KOPT-K1 (cell line): ENCODE measurements around the gene ZFP1.

ENCODE experiments used
- H3K27ac ChIP-seq: fragments of 200-600 bp; sonication (generic); 2 replicates; pipeline ENCODE4 v1.5.1; 2016; ENCODE audit warnings: antibody characterized with exemption, mild to moderate bottlenecking, low read depth, low read length; ENCODE audit not compliant: poor library complexity, severe bottlenecking
- H3K36me3 ChIP-seq: fragments of 200-600 bp; sonication (generic); 2 replicates; pipeline ENCODE4 v1.5.1; 2017; ENCODE audit warnings: antibody characterized with exemption, mild to moderate bottlenecking, low read length, moderate library complexity; ENCODE audit not compliant: insufficient read depth
- H3K9me3 ChIP-seq: fragments of 200-600 bp; sonication (generic); 2 replicates; pipeline ENCODE4 v1.5.1; 2017; ENCODE audit warnings: antibody characterized with exemption, low read length, mild to moderate bottlenecking; ENCODE audit not compliant: insufficient read depth, poor library complexity, severe bottlenecking

The ZFP1 gene

GRCh38 chr16:75175074-75175473, 26.8 kb downstream of the ZFP1 start:
- Histone ChIP-seq H3K27ac (no peak overlapping the region), H3K9me3 (peaks cover 80% of the 10 kb centered on the region), H3K36me3 (peaks cover 27% of the 10 kb centered on the region)

GRCh38 chr16:75176926-75177325, 28.6 kb downstream of the ZFP1 start:
- no peak overlapping the region for H3K27ac ChIP-seq
- H3K9me3 ChIP-seq = peaks cover 62% of the 10 kb centered on the region

GRCh38 chr16:75179208-75179607, 30.9 kb downstream of the ZFP1 start:
- H3K9me3 ChIP-seq = peaks cover 39% of the 10 kb centered on the region

More at GRCh38 chr16:75176926-75177325, 28.6 kb downstream of the ZFP1 start:
- H3K36me3 ChIP-seq = peaks cover 9% of the 10 kb centered on the region; the same call in 1 of the 2 replicates

GRCh38 chr16:75181630-75182029, 33.3 kb downstream of the ZFP1 start:
- peaks cover 16% of the 10 kb centered on the region for H3K9me3 ChIP-seq
- no peak overlapping the region for H3K27ac ChIP-seq
- H3K36me3 ChIP-seq = no peaks in the 10 kb centered on the region

More at GRCh38 chr16:75179208-75179607, 30.9 kb downstream of the ZFP1 start:
- Histone ChIP-seq H3K27ac (no peak overlapping the region), H3K36me3 (no peaks in the 10 kb centered on the region)

- no peaks in the 10 kb centered on the region for H3K9me3 ChIP-seq
- no peak overlapping the region for H3K27ac ChIP-seq
- H3K36me3 ChIP-seq = no peaks in the 10 kb centered on the region
These were observed 40.6 kb downstream of the ZFP1 start for GRCh38 chr16:75188832-75189477.

GRCh38 chr16:75189638-75190245, 41.4 kb downstream of the ZFP1 start:
- Histone ChIP-seq H3K36me3 (no peaks in the 10 kb centered on the region), H3K9me3 (no peaks in the 10 kb centered on the region), H3K27ac (no peak overlapping the region)

- Histone ChIP-seq H3K36me3 (no peaks in the 10 kb centered on the region), H3K27ac (no peak overlapping the region), H3K9me3 (no peaks in the 10 kb centered on the region)
These were observed 44.4 kb downstream of the ZFP1 start for GRCh38 chr16:75192606-75193264.

GRCh38 chr16:75193265-75193650, 44.9 kb downstream of the ZFP1 start:
- Histone ChIP-seq H3K36me3 (no peaks in the 10 kb centered on the region), H3K9me3 (no peaks in the 10 kb centered on the region), H3K27ac (no peak overlapping the region)

GRCh38 chr16:75193730-75194444, 45.6 kb downstream of the ZFP1 start:
- H3K27ac ChIP-seq = no peak overlapping the region
- no peaks in the 10 kb centered on the region for H3K36me3 ChIP-seq
- H3K9me3 ChIP-seq = no peaks in the 10 kb centered on the region

- Histone ChIP-seq H3K36me3 (no peaks in the 10 kb centered on the region), H3K9me3 (no peaks in the 10 kb centered on the region), H3K27ac (no peak overlapping the region)
These were observed 47.8 kb downstream of the ZFP1 start for GRCh38 chr16:75195811-75196790.

- H3K27ac ChIP-seq = no peak overlapping the region
- no peaks in the 10 kb centered on the region for H3K9me3 ChIP-seq
- H3K36me3 ChIP-seq = no peaks in the 10 kb centered on the region
These were observed 48.5 kb downstream of the ZFP1 start for GRCh38 chr16:75196836-75197235.

- Histone ChIP-seq H3K9me3 (no peaks in the 10 kb centered on the region), H3K27ac (no peak overlapping the region), H3K36me3 (no peaks in the 10 kb centered on the region)
These were observed 49.3 kb downstream of the ZFP1 start for GRCh38 chr16:75197522-75198134.

GRCh38 chr16:75198135-75198600, 49.8 kb downstream of the ZFP1 start:
- Histone ChIP-seq H3K36me3 (no peaks in the 10 kb centered on the region), H3K27ac (no peak overlapping the region), H3K9me3 (no peaks in the 10 kb centered on the region)

GRCh38 chr16:75202069-75202590, 53.8 kb downstream of the ZFP1 start:
- Histone ChIP-seq H3K9me3 (no peaks in the 10 kb centered on the region), H3K27ac (no peak overlapping the region), H3K36me3 (no peaks in the 10 kb centered on the region)
